HG03457 (cell line): ENCODE measurements around the gene BCL2.

Experiments
- ATAC-seq: cut with Tn5 transposase; IDR thresholded peaks from one replicate; pipeline ENCODE4 v1.9.1; 2021; ENCODE audit warnings: moderate number of reproducible peaks; ENCODE audit not compliant: unreplicated experiment

BCL2 gene

DNA sequence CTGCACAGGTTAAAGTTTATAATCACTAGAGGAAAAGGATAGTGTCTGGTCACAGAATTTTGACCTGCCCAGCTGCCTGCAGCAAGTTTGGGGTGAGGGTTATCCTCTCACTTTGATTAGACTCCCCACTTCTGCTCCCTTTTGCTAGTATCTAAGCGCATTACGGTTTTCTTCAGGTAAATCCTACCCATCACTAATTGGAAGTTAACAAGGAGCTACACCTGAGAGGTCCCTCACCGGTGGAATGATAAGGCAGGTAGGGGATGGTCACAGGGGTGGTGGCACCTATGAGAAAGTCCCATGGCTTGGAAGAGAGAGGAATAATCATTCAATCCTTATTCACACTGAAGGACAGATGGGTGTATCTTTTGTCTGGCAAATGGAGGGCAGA lies 7.6 kb downstream of the BCL2 start:
- no peak for ATAC-seq

DNA sequence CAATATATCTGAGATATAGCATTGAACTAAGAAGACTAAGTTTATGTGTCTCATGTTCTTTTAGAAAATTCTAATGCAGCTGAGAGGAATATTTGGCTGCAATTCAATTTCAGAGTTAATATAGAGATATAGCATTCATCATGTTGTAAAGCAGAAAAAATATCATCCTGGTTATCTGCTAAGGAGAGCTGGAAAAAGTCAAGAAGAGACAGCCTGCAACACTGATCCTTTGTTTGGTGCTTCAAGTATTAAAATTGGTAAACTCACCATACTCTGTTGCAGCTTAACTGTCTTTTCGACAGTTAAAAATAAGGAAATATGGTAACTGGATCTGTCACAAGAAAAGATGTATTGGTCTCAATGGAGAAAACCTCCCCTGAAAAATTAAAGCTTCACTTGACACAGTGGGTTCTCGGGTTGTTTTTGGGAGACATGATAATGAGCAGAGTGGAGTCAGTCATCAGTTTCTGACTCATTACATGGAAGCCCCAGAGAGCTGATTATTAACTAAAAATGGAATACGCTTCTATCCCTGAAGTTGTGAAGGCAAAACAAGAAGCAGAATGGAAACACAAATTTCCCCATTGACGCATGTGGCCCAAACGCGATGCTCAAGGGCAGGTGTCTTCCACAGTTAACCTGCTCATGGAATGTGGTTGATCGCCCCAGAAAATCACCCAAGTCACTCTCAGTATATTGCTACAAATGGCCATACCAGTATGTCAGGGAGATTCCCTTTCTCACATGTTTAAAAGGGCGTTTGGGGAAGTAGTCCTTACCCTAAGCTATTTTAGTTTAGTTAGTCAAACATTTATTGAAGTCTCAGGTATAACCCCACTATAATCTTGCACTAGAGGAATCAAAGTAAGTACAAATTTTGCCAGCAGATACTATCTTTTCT lies 8.2 kb downstream of the BCL2 start:
- peak; percentile 66 for ATAC-seq

DNA sequence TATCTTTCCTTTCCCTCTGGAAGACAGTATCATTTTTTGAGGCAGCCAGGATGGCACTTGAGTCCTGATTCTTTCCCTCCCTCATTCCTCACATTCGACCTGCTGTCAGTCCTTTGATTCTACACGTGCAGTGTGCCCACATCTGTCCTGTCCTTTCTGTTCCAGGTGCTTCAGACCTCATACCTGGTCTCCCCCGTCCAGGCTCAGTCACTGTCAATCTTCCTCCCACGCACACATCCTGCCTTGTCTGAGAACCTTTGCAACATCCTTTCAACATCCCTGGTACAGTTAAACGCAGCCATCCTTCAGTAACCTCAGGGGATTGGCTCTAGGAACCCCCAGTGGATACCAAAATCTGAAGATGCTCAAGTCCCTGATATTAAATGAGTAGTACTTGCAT lies 10.1 kb downstream of the BCL2 start:
- ATAC-seq: no peak

DNA sequence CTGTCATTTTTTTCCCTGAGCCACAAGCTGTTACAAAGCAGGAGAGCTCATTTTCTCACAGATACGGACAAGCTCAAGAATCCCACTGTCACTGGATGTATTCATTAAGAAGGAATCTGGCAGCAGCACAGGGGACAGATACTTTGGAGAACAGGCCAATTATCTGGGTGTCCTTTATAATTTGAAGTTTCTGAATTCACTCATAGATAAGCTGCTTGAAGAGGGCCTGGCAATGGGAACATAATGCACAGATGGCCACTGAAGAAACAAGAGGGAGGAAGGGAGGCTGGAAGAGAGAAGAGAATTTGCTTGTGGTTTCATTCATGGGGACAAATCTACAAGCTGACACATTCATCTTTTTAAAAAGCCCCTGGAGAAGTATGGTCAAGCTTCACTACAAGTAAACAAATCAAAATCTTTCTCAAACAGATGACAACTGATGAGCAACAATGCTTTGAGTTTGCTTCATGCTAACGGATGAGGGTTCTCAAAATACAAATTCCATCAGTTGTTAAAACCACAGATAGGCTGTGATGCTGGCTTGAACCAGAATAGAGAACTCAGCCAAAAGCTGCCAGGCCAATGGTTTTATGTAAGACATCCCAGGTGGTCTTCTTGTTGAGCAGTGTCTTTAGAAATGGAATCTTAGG lies 11.9 kb downstream of the BCL2 start:
- no peak for ATAC-seq

DNA sequence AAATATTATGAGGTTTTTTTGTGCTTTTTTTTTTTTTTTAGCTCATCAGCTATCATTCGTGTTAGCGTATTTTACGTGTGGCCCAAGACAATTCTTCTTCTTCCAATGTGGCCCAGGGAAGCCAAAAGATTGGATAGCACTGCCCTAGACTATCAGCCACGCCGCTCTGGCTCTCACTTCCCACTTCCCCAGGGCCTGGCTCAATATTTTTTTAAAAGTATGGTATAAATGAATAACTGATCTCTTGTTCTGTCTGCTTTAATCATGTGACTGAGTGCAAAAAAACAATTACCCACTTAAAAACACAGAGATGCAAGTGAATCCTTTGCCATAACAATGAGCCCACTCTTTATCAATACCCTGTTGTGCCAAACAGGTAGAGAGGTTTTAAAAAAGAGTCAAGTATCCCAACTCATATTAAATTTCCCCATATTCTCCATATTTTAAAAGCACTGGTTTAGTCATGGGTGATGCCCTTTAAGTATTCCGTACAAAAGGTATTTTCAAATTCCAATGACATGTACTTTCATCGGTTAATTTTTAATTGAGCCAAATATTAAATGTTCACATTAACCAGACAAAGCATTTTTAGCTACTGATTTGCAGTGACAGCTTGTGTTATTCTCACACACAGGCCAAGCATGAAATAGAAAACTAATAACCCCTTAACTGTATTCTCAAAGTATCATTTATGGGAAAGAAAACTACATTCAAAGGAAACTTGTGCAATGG lies 12.6 kb downstream of the BCL2 start:
- no peak for ATAC-seq

DNA sequence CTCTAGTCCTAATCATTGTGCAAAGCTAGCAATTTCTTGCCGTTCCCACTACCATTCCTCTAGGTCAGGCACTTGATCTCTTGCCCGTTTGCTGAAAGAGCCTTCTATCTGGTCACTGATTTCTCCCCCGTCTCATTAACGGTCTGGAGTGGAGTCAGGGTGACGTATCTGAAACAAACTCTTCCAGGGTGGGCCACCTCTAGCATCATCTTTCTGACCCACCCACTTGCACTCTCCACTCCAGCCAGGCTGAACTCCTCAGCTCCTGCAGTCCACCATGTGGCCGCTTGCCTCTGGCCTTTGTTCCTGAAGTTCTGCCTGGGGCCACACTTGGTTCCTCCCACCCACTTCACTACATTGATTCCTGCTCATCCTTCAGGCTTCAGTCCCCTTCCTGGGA lies 13.3 kb downstream of the BCL2 start:
- ATAC-seq: no peak

DNA sequence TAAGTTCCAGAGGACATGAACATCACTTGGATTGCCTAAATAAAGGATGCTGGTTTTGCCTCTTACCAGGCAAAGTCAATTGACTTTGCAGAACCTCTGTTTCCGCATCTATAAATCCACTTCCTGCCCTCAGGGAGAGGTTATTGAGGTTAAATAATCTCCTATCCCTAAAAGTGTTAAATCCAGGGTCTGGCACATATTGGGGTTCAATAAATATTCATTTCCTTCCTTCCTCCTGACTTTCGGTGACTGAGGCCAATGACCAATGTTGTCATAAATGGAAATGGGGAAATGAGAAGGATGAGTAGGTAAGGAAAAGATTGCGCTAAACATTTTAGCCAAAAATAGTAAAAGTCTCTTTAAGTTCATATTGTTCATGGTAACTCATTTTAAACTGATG lies 16.0 kb downstream of the BCL2 start:
- no peak for ATAC-seq

DNA sequence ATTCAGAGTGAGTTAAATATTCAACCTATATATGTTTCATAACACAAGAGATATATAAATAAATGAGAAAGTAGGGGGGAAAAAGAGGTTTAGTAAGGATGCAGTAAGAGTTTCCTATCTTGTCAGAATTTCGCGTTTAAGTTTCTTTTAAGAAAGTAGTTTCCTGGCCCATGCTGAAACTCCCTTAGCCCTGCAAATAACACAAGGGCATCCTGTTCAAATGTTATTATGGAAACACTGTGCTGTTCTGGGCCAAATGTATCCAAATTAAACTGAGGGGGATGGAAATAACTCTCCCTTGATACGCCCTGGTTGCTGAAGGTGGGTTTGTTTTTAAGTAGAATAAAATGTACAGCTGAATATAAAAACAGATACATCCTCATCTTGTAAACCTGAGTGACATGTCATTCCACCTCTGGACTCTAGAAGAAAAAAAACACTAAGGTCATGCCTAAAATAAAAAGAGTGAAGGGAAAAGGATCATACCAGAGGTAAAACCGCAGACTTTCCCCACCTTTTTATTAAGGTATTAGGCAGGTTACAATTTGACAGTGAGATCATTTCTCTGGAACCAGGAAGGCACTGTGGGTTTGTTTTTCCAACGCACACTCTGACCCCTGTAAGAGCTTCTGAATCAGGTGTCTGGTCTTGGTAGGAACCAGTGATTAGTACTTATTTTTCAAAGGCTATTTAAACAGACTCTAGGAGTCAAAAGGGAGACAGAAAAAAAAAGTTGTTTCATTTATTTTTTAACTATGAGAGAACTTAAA lies 16.7 kb downstream of the BCL2 start:
- no peak for ATAC-seq

DNA sequence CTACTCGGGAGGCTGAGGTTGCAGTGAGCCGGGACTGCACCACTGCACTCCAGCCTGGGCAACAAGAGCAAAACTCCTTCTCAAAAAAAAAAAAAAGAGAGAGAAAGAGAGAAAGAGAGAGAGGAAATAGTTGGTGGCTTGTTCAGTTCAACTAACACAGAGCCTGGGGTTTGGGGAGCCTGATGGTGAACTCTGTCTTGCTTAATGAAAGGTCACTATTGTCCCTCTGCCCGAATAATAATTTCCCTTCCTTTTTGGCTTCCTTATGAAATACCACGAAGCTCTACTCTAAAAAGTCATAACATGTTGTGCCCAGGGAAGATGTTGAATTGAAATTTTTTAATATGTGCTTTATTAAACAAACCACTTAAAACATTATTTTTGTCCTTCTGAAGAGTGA lies 17.3 kb downstream of the BCL2 start:
- no peak for ATAC-seq

DNA sequence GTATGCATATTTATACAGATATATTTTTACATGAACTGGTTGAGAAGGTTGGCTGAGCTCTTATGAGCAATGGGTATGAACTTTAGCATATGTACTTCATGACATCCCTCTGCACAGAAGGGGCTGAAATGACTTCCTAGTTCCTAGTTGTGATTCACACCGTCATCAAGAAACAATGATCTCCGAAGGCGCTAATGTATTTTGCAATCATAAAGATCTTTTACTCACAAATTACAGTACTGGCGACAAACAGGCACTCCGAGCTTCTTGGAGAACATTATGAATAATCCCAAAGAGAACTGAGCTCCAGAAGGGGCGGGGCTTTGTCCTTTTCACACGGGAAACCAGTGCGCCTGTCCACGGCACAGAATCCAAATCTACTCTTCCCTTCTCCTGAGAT lies 18.1 kb downstream of the BCL2 start:
- ATAC-seq: no peak

DNA sequence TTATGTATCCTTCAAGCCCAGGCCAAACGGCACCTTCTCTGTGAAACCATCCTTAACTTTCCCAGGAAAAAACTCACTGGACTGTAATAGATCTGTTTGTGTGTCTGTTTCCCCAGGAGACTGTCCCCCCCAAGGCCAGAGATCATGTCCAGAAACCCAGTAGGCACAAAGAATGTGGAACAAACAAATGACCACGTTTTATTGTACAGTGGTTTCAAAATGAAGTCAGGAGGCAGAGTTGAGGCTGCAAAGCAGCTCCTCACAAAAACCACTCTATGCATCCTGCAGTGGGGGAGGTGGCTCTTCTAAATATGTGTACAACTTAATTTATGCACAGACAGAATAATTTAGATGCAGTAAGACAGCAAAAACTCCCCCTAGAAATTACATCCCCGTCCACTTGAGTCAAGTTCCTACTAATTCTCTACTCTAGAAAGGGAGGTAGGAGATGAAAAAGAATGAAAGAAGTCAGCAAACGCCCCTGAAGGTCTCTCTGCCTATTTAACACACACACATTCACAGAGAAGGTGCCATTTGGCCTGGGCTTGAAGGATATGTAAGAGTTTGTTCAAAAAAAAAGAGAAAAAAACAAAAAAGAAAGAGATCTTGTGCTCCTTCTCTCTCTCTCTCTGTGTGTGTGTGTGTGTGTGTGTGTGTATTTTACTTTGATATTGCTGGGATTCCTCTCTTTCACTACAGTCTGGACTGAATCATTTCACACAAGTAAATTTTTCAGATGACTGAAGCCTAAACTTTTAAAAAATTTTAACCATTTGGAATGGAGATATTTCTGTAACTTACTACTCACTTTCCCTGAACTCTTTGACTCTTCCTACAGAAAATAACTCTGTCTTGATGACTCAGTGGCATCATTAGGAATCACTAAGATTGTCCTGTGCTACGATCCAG lies 19.5 kb downstream of the BCL2 start:
- no peak for ATAC-seq

DNA sequence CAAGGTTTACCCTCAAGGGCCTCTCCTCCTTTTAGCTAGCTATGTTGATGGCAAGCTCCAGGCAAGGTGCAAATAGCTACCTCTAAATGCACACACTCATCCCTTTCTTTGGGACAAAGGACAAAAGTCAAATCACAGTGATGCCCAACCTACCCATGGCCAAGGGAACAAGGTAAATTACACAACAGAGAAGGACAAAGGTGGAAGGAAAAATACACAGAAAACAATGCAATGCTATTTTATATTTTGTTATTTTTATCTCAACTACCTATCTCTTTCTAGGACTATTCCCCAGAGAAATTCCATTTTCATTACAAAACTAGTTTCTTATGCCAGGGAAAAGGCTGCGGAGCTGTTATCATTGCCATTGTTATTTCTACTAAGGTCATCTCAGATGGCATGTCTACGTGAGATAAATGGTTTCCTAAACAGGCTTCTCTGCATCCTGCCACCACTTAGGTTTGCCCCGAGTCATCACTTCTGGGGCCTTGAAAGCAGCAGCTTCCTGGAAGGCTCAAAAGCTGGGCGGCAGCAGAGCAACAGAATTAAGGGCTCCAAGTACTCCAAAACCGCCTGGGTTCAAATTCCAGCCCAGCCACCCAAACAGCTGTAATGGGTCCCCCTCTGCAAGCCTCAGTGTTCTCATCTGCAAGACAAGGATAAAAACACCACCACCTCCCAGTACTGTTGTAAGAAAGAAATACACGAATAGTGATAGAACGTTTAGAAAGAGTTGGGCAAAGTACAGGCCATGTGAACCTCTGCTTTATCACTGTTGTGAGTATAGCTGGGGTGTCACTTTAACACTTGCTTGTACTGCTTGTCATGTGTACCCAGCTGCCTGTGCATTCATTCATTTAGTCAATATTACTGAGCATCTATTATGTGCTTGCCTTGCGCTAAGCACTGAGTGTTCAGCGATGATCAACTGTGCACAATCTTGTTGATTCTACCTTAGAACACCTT lies 20.9 kb downstream of the BCL2 start:
- no peak for ATAC-seq

DNA sequence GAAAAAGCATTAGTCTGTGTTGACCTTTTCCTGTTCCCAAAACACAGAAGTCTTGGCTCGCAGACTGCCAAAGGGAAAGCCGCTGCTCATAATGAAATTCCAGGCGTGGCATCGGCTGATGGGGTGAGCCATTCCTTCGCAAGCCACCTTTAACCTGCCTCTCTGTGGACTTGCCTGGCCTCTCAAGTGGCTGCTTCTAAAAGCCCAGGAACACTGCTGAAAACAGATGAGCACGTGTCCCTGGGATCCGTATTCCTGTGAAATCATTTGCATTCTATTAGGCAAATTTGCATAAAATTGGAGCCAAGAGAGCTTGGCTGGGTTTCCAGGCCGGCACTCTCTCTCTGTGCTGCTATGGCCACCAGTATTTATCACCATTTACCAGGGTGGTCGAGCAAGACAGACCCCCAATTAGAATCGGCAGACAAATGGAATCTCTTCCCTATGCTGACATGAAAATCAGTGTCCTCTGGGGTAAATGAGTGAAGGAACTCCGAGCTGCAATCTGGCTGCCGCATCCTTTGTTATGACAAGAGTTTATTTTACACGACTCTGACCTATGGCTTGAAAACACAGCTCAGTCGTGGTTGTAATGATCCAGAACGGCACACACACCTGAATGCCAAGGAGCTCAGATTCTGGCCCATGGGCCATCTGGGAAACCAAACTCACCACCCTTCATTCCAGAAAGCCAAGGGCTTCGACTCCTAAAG lies 21.7 kb downstream of the BCL2 start:
- no peak for ATAC-seq

DNA sequence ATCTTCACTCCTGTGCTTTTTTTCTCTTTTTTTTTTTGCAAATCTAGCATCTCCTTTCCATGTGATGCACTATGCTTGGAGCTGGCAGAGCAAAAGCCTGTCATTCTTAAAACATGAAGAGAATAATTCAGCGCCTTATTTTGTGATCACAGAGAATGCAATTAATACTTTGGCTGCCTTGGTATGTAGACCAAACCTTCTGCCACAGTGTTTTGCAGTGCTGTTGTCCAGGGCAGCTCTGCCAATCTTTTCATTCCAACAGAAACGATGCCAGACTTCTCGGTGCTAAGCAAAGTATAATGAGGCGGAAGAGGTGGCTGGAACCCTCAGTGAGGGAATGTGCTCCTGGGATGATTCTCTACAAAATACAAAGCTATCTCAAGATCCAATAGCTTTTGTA lies 25.6 kb downstream of the BCL2 start:
- no peak for ATAC-seq

DNA sequence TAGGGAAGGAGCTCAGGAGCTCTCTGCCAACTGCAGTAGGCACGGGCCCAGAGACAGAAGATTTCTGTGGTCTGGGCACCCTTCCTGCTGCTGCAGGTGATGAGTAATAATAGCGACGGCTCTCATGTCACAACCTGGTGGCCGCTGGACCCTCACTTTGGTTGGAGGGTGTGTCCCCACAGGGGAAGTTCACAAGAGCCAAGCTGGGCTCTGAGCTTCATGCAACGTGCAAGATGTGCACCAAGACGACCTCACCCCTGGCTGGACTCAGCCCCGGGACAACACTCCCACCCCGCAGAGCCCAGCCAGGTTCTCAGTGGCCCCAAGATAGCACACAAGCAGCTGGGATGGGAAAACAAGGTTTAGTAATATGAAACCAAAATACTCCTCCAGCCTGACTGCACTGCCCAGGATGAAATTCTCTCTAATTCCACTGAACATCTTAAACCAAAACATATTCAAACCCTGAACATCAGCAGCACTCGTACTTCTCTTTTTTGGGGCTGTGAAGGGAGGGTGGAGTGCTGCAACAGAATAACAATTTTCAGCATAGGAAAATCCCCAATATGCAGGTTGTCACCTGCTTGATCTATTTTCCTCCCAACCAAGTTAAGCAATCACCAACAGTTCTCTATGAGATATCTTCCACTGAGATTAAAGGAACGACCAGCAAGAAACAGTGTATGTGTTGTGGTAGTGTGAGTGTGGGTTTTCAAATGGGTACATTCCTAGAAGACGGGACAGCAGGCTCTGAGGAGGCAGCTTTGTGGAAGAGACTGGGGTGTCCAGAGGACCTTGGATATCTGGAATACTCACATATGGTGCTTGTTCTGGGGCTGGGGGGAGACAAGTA lies 26.5 kb downstream of the BCL2 start:
- ATAC-seq: peak; percentile 49

DNA sequence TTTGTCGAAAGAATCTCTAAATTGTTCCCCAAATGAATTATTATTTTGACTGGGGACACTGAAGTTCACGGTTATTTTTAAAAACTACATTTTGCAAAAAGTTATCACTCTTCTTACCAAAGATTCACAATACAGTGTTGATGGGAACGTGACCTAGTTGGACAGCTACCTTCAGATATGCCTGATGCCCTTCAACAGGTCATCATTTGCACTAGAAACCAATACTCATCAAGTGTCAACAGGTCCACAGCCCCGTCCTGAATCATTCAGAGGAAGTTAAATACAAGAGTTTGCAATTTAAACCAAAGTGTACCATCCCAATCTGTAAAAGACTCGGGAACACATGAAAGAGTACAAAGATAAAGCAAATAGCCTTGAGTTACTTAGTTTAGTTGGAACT lies 28.3 kb downstream of the BCL2 start:
- ATAC-seq: no peak

DNA sequence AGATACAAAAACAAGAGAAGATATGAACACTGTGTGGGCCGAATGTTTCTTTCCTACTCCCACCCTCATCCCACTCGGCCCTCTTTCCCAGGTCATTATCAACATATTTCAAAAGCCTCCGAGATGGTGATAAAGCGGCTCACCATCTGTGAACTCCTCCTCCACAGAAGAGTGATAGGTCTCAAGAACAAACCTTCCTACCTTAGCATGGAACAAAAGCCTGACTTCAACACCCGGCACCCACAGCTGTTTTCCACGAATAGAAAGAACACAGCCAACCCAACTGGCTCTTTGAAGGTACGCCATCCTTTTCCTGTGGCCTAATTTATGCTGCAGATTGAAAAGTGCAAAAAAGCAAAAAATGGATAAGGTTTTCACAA lies 28.8 kb downstream of the BCL2 start:
- ATAC-seq: no peak
